ENCODE measurements around the gene SF1.

Gene SF1

GRCh38 chr11:64777449-64778222, 706 bp downstream of the SF1 start:
- peak; percentile 94 for DNase-seq

GRCh38 chr11:64776875-64777274, 1.5 kb downstream of the SF1 start:
- no peak for DNase-seq

GRCh38 chr11:64776425-64776824, 1.9 kb downstream of the SF1 start:
- no peak for DNase-seq

GRCh38 chr11:64774144-64774543, 4.2 kb downstream of the SF1 start:
- DNase-seq: no peak

GRCh38 chr11:64772303-64773018, 5.9 kb downstream of the SF1 start:
- DNase-seq: peak; percentile 70

GRCh38 chr11:64771861-64772260, 6.5 kb downstream of the SF1 start:
- peak; percentile 62 for DNase-seq

- no peak for DNase-seq
Measured at GRCh38 chr11:64770120-64770519, 8.2 kb downstream of the SF1 start.

- DNase-seq: no peak
Measured at GRCh38 chr11:64769283-64769682, 9.1 kb downstream of the SF1 start.

- no peak for DNase-seq
Measured at GRCh38 chr11:64768300-64768694, 10.0 kb downstream of the SF1 start.

- DNase-seq: peak; percentile 86
Measured at GRCh38 chr11:64767344-64768299, 10.7 kb downstream of the SF1 start.

- DNase-seq: no peak
Measured at GRCh38 chr11:64766881-64767280, 11.5 kb downstream of the SF1 start.

- no peak for DNase-seq
Measured at GRCh38 chr11:64765851-64766665, 12.3 kb downstream of the SF1 start.

GRCh38 chr11:64765291-64765850, 13.0 kb downstream of the SF1 start:
- DNase-seq: no peak

- DNase-seq: no peak
Measured at GRCh38 chr11:64764753-64765152, 13.6 kb downstream of the SF1 start.

GRCh38 chr11:64764040-64764611, 14.2 kb downstream of the SF1 start:
- DNase-seq: no peak

- DNase-seq: no peak
Measured at GRCh38 chr11:64763526-64764039, 14.8 kb downstream of the SF1 start.

- no peak for DNase-seq
Measured at GRCh38 chr11:64762674-64763525, 15.4 kb downstream of the SF1 start.

GRCh38 chr11:64762277-64762673, 16.1 kb downstream of the SF1 start:
- DNase-seq: no peak

- no peak for DNase-seq
Measured at GRCh38 chr11:64760759-64761420, 17.5 kb downstream of the SF1 start.

Data from suppressor macrophage treated with lipopolysaccharide for 4 hours (primary cell).